Activated T-helper 1 cell treated with anti-CD3 and anti-CD28 coated beads, Interleukin-2, amount 50 U/mL, for 16 hours (primary cell): ENCODE measurements around the gene MS4A10.

ENCODE experiments used
- DNase-seq, 2 donors: peaks; one replicate each; pipeline ENCODE4 v3.0.0-alpha.2; 2020; ENCODE audit warnings: low read depth in 1 of 2, low spot score in 1 of 2

Gene MS4A10

GRCh38 chr11:60765355-60765754 is 19.8 kb upstream of the MS4A10 start:
- DNase-seq = no peak

- no peak for DNase-seq
Measured at GRCh38 chr11:60766547-60766946, 18.6 kb upstream of the MS4A10 start.

GRCh38 chr11:60767388-60767811 is 17.7 kb upstream of the MS4A10 start:
- no peak for DNase-seq

GRCh38 chr11:60768202-60768601 is 16.9 kb upstream of the MS4A10 start:
- no peak for DNase-seq

GRCh38 chr11:60769273-60769672 is 15.9 kb upstream of the MS4A10 start:
- DNase-seq = no peak

- no peak for DNase-seq
Measured at GRCh38 chr11:60769811-60770210, 15.3 kb upstream of the MS4A10 start.

- DNase-seq = no peak
Measured at GRCh38 chr11:60771146-60771545, 14.0 kb upstream of the MS4A10 start.

GRCh38 chr11:60771879-60772525 is 13.1 kb upstream of the MS4A10 start:
- no peak for DNase-seq

- no peak for DNase-seq
Measured at GRCh38 chr11:60772666-60773065, 12.5 kb upstream of the MS4A10 start.

- DNase-seq = no peak
Measured at GRCh38 chr11:60774726-60775125, 10.4 kb upstream of the MS4A10 start.

GRCh38 chr11:60775420-60775961 is 9.6 kb upstream of the MS4A10 start:
- DNase-seq = peak; percentile 62 to 63

- no peak for DNase-seq
Measured at GRCh38 chr11:60776167-60776566, 9.0 kb upstream of the MS4A10 start.

GRCh38 chr11:60777106-60777505 is 8.0 kb upstream of the MS4A10 start:
- DNase-seq = no peak

GRCh38 chr11:60777572-60777971 is 7.6 kb upstream of the MS4A10 start:
- no peak for DNase-seq

GRCh38 chr11:60780065-60780464 is 5.1 kb upstream of the MS4A10 start:
- no peak for DNase-seq

- no peak for DNase-seq
Measured at GRCh38 chr11:60780774-60781173, 4.4 kb upstream of the MS4A10 start.

GRCh38 chr11:60781286-60781980 is 3.7 kb upstream of the MS4A10 start:
- no peak for DNase-seq

- DNase-seq = no peak
Measured at GRCh38 chr11:60781981-60782316, 3.2 kb upstream of the MS4A10 start.

GRCh38 chr11:60782393-60783140 is 2.6 kb upstream of the MS4A10 start:
- no peak for DNase-seq

- no peak for DNase-seq
Measured at GRCh38 chr11:60783141-60783484, 2.0 kb upstream of the MS4A10 start.

- DNase-seq = no peak
Measured at GRCh38 chr11:60783911-60784310, 1.2 kb upstream of the MS4A10 start.

GRCh38 chr11:60785806-60786361 is 751 bp downstream of the MS4A10 start:
- DNase-seq = no peak
